NCI-H2171 treated with DMSO at 0.1 percent for 48 hours (cell line): ENCODE data around the gene AGFG1.

ENCODE experiments used
- DNase-seq: peaks from one replicate; lab custom pipeline; 2025; lab: John Stamatoyannopoulos, UW

Gene AGFG1

GRCh38 chr2:227608561-227609338, 136.8 kb downstream of the AGFG1 start:
- DNase-seq: no peak

GRCh38 chr2:227610123-227610522, 138.2 kb downstream of the AGFG1 start:
- no peak for DNase-seq
